ENCODE data around the gene SOCS1.

DNA sequence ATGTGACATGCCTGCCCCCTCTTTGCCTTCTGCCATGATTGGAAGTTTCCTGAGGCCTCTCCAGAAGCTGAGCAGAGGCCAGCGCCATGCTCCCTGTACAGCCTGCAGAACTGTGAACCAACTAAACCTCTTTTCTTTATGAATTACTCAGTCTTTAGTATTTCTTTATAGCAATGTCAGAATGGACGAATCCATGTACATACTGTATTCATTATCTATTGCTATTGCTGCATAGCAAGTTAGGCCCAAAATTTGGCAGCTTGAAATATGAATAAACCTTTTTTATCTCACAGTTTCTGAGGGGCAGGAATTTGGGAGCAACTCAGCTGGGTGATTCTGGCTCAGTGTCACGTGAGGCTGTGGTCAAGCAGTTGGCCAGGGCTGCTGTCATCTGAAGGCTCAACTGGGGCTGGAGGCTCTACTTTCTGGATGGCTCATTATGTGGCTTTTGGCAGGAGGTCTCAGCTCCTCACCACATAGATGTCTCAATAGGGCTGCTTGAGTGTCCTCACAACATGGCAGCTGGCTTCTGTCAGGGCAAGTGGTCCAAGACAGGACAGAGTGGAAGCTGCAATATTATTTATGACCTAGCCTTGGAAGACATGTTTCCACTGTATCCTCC lies 40.0 kb downstream of the SOCS1 start:
- TF ChIP-seq POLR2A (IDR thresholded peaks at IDR 0.05; ENCODE audit: low read depth, low read length) (no peak), POLR2AphosphoS5 (IDR thresholded peaks at IDR 0.05; ENCODE audit: low read depth, low read length) (no peak), TAF1 (IDR thresholded peaks at IDR 0.05; ENCODE audit: borderline replicate concordance, low read depth, low read length) (no peak)

Measured in GM12892 (cell line).